GM19324 (cell line): Measurements from ENCODE around the gene IFNLR1.

ENCODE experiments used
- ATAC-seq: cut with Tn5 transposase; IDR thresholded peaks from one replicate; pipeline ENCODE4 v1.9.1; 2021; ENCODE audit warnings: mild to moderate bottlenecking, moderate library complexity; ENCODE audit not compliant: unreplicated experiment, low FRiP score

IFNLR1 gene

DNA sequence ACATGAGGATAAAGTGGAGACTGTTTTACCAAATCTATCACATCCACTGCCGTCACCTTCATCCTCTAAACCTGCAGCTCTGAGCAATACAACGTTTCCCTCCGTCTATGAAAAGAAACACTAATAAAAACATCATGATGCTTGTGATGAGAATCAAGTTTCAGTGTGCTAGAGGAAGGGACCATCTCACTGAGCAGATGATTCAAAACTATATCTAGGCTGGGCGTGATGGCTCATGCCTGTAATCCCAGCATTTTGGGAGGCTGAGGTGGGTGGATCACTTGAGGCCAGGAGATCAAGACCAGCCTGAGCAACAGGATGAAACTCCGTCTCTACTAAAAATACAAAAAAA is 60.4 kb downstream of the IFNLR1 start:
- no peak for ATAC-seq

DNA sequence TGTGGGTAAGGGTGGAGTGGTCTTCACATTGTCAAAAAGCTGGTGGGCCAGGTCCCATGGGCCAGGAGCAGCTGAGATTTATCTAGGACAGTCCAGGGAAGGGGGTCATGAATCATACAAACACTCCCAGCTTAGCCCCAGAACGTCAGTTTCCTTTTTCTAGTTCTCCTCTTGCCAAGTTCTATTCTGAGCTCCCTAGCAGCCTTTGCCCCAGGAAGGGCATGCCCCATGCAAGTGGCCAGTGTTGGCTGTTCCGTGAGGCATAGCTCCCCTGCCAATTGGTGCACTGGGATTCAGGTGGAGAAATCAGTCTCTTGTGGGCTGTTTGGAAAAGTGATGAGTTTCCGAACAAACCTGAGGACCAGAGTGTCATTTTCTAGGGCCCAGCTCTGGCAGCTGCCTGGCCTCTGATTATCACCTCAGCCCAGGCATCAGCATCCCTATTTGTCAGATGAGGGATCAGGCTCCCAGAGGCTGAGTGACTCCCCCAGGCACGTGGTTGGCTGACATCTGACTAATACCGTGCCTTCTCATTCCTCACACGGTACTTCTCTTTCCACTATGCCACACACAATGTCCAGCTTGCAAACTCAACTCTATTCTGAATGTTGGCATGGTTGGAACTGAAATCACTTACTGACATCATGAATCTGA is 60.9 kb downstream of the IFNLR1 start:
- no peak for ATAC-seq

DNA sequence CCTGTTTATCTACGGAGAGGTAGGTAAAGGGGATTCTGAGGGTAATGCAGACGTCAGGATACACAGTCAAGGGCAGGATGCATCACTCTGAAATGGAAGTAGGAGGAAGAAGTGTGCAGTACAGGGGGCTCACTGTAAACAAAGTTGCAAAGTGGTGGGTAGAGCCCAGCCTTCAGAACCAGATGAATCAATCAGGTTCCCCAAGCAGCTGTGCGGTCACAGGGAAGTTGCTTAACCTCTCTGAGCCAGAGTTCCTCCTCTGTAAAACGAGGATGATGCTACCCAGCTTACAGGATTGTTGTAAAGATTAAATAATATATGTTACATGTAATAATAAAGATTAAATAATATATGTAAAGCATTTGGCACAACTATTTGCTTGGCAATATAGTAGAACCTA is 61.6 kb downstream of the IFNLR1 start:
- ATAC-seq: no peak

GRCh38 chr1:24124980-24125379 is 62.1 kb downstream of the IFNLR1 start:
- no peak for ATAC-seq

DNA sequence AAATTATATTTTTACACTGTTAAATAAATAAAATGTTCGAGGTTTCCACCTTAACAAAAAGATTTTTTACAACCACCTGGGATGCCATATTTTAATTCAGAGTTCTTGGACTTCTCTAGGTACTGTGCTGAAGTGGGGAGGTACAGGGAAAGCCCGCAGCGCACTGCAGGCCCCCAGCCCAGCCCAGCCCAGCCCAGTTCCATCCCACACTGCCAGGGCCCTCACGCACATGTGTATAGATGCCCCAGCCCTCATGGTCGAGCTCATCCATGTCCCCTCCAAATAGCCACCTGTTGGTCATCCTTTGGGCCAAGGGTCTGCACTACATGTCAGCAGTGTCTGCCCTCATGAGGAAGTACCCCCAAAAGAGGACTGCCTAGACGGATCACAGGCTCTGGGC is 63.5 kb downstream of the IFNLR1 start:
- ATAC-seq: no peak

GRCh38 chr1:24122776-24123175 is 64.3 kb downstream of the IFNLR1 start:
- ATAC-seq: no peak

DNA sequence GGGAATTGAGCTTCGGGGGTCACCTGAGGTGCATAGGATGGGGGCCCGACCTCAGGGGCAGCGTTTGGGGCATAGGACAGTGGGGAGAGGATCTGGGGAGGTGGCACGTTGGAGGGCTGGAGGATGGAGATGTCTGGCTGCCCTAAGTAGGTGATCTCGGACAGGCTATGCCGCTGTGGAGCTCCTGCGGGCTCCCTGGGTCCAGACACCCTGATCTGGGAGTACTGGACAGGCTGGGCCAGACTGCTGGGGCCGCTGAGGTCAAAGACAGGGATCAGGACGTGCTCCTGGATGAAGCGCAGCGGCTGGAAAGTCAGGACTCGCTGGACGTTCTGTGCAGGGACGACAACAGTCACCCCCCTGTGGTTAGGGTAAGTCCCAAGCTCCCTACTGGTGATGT is 65.7 kb downstream of the IFNLR1 start:
- no peak for ATAC-seq

GRCh38 chr1:24120965-24121364 is 66.1 kb downstream of the IFNLR1 start:
- ATAC-seq: no peak

DNA sequence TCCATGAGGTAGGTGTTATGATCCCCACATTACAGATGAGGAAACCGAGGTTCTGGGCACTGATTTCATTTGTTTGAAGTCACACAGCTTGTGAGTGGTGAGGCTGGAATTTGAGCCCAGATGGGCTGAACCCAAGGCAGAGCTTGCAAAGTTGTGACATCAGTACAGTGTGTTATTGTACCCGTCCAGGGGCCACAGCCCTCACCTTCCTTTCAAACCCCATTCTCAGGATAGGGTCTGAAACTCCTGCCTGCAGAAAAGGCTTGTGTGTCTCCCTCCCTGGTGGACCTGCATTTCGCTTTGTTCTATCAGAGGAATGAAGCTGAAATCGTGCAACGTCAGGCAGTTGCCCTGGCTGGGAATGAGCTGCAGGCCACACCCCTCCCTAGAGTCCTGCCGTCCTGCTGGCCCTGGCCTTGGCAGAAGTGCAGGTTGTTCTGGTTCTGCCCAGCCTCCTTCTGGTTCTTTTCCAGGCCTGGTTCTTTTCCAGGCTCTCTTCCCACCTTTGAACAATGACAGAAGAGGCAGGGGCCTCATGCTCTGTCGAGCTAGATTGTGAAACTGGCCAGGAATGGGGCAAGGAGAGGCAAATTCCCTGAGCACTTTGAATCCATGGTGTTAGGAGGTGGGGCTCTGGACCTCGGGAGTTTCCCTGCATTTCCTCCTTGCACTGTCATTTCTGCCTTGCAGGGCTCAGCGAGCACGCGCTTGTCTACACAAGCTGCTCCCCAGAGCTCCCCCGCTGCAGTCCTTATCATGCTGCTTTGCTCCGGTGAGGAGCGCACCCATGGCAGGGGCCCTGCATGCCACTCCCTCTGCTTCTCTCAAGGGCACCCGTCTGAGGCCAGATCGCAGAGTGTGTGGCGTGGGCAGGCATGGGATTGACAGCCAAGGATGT is 67.0 kb downstream of the IFNLR1 start:
- ATAC-seq: no peak

DNA sequence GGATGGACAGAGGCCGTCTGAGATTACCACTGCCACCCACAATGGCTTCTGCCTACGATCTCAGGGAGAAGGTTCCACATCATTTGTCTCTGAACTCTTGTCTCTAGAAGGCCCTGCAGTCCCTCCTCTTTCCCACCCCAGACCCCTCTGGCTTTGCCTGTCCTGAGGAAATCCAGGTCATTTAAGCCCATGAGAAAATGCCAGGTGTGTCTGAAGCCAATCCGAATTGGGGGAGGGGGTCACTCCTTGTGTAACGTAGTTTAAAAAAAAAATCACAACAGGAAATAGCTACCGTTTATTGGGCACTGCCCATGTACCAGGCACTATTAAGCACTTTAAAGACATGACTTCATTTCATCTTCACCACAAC is 67.6 kb downstream of the IFNLR1 start:
- no peak for ATAC-seq

DNA sequence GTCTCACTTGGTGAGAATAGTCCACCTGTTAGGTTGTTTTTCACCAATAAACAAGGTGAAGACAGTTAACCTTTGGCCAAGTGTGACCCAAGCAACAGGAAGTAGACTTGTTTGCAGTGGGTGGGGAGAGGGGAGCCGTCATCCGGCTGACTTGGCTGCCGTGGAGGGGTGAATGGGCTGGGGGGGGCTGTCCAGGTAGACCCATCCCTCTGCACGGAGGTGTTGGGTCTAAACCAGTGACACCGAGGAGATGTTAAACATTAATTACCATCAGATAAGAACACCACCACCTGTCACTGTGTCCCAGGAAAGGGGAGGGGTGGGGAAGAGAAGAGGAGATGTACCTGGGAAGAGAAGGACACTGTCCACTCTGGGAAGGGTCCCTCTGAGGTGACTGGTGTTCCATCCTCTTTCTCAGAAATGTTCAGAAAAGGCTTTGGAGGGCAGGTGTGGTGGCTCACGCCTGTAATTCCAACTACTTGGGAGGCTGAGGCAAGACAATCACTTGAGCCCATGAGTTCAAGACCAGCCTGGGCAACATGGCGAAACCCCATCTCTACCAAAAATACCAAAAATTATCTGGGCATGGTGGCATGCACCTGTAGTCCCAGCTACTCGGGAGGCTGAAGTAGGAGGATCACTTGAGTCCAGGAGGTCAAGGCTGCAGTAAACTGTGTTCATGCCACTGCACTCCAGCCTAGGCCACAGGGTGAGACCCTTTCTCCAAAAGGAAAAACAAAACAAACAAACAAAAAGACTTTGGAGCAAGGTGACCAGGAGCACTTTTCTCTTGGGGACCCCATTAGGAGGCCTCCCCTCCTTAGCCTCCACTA is 68.5 kb downstream of the IFNLR1 start:
- ATAC-seq: no peak

DNA sequence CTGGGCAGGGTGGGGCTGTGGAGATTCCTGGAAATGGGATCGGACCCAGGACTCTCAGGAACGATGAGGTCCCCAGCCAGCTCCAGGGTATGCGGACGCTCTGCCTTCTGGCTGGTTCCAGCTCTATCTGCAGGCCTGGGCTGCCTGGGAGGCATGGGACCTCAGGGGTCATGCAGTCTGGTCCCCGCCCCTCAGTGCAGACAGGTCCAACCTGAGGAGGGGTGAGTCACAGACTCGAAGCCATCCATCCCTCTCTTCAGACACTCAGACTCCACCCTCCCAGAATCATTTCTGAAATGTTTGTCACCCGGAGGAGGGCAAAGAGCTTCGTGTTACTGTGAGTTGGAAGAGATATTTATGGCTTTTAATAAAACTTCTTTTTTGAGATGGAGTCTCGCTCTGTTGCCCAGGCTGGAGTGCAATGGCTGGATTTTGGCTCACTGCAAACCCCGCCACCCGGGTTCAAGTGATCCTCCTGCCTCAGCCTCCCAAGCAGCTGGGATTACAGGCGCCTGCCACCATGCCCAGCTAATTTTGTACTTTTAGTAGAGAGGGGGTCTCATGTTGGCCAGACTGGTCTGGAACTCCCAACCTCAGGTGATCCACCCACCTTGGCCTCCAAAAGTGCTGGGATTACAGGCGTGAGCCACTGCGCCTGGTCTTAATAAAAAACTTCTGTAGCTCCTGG is 69.2 kb downstream of the IFNLR1 start:
- no peak for ATAC-seq

DNA sequence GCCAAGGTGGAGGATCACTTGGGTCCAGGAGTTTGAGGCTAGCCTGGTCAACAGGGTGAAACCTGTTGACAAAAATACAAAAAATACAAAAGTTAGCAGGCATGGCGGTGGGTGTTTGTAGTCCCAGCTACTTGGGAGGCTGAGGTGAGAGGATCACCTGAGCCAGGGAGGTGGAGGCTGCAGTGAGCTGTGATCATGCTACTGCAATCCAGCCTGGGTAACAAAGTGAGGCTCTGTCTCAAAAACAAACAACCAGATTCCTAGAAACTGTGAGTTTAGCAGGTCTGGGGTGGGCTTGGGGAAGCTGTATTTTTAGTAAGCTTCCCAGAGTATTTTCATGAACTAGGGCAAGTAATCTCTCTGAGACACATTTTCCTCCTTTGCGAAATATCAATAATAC is 70.0 kb downstream of the IFNLR1 start:
- ATAC-seq: no peak

DNA sequence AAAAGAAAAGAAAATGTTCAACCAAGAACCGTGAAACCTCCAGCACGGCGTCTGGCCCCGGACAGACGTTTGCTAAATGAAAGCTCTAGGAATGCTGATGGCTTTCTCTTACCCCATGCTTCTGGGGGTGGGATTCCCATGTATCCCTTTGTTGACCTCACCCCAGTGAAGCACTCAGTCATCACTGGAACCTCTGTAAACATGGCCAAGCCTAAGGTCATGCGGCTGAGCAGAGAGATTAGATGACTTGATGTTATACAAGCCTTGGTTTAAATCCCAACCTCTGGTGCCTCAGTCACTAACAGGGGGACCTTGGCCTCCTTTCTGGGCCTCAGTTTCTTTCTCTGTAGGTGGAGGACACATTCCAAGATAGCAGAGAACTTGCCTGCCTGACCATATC is 72.3 kb downstream of the IFNLR1 start:
- no peak for ATAC-seq

- no peak for ATAC-seq
These were observed 73.5 kb downstream of the IFNLR1 start for GRCh38 chr1:24113641-24114033.

- ATAC-seq: no peak
These were observed 74.9 kb downstream of the IFNLR1 start, which contains the start of gene MYOM3 for GRCh38 chr1:24111996-24112779. Gene MYOM3, minus strand, starts transcription at chr1:24112135. Its CDS starts 3,499 bp downstream, at chr1:24108636.

DNA sequence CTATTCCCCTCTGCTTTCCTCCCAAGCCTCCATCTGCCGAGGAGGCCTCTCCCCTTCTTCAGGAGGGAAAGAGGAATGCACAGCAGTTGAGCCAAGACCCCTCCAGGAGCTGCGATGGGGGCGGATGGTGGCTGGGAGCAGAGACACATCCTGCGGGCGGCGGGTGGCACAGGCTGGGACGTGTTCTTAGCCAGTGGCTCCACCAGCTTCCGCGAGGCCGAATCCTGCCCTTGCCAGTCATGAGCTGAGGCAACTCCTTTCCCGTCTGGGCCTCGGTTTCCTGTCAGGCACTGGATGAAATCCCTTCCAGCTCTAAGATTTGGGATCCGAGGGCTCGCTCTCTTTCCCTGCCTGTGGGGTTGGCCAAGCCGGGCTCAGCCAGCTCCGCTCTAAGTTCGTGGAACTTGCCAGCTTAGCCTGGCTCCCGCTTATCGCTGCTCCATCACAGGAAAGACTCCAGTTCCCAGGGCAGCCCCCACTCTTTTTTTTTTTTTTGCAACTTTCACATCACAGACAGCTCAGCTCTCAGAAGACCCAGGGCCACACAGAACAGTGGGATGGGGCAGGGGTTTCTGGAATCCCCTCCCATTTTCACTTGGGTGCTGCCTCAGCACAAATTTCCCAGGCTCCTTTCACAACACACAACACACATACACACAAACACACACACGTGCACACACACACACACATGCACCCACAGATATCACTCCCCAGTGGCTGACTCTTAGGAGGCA is 75.7 kb downstream of the IFNLR1 start:
- ATAC-seq: no peak

DNA sequence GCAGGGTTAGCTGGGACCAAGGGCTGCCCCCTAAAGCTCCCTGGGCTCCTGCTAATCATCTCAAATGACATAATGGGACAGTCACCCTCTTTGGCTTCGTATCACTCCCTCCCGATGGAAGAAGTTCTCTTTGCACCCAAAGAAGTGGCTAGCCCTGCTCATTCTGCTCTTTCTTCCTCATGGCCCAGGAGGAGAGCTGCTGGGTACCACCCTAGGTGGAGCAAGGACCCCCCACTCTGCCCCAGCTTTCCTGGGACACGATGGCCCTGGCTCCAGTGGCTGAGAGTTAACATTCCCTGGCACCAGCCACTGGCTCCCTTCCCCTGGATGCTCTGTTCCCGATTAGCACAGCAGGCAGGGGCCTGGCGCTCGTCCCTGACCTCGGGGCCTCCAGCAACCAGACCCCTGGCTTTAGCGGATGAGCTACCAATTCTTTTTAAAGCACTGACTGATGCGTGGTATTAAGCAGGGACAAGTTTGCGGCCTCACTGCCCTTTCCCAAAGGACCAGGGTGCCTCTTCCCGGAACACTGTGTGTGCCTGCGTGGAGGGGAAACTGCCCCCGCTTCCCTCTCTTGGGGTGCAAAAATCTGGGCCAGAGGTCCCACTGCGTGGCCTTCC is 76.3 kb downstream of the IFNLR1 start:
- ATAC-seq: no peak
